Fibroblast of skin of right biceps (primary cell): ENCODE measurements around the gene PRICKLE1.

Experiments
- DNase-seq: peaks from one replicate; pipeline ENCODE4 v3.0.0-alpha.2; 2013

PRICKLE1 gene

GRCh38 chr12:42589465-42590329, at the start of gene PRICKLE1:
TSS of gene PRICKLE1 (minus strand) at chr12:42589746. CDS start at chr12:42472516, 117,230 bp downstream.
- DNase-seq = peak; percentile 51

- no peak for DNase-seq
Measured at GRCh38 chr12:42638697-42639096, 49.2 kb upstream of the PRICKLE1 start.

GRCh38 chr12:42638011-42638410, 48.5 kb upstream of the PRICKLE1 start:
- no peak for DNase-seq

- DNase-seq = no peak
Measured at GRCh38 chr12:42636993-42637392, 47.4 kb upstream of the PRICKLE1 start.

DNA sequence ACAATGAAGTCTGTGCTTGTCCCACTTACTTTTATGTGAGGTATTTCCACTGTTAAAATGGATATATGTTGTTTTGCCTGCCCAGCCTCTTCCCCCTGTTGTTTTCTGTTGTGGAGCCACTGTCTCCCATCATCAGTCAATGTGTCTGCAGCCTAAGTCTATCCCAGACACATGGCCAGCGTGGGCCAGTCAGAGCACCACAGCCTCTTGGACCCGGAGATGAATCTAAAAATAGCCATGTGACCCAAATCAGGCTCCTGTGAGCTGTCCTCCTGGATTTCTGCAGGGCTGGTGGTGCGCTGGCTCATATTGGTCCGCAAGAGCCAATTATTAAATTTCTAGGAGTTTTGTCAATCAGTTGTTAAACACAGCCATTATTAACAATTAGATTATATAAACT, 44.0 kb upstream of the PRICKLE1 start:
- no peak for DNase-seq

DNA sequence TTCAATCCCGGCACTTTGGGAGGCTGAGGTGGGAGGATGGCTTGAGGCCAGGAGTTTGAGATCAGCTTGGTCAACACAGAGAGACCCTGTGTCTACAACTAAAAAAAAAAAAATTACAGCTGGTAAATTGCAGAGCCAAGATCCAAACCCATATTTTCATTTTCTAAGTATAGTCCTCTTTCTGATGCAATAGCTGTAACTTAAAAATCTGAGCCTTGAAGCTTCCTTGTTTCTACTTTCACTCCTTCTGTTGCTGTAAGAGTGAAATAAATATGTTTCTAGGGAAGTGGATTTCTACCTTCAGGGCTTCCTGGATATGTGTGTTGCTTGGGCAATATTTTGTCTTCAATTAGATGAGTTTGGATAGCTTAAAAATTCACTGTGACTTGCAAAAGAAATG, 42.0 kb upstream of the PRICKLE1 start:
- no peak for DNase-seq

GRCh38 chr12:42630314-42630713, 40.8 kb upstream of the PRICKLE1 start:
- no peak for DNase-seq

GRCh38 chr12:42627151-42627550, 37.6 kb upstream of the PRICKLE1 start:
- DNase-seq = no peak

DNA sequence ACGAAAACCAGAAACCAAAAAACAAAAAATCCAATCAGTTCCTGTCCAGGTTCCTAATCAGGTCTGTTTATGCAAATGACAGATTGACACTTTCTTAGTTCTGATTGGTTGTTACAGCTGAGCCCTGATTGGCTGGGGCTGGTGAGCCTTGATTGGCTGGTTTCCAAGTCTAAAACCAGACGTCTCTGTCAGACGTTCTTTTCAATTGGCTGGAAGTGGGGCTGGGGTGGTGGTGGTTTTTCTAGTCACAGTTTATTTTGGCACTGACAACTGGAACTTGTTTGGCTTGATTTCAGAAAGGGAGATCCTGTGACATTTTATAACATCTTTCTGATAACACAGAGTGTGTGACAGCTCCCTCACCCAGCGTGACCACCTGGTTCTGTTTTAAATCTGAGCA, 36.1 kb upstream of the PRICKLE1 start:
- DNase-seq = no peak

DNA sequence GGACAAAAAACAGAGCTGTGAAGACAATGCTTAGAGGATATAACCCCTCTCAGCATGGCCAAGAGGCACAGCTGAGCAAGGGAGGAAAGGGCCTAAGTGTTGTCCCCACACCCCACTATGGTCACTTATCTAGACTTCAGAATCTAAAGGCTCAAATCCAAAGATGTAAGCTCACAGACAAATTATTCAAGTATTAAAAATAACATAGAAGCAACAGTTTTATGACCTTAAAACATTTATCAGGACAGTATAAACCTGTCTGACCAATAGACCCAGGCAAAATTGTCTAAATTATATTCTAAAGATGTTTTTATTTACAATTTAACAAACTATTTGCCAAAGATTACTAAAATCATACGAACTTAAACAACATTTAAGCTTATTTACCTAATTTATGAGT, 28.1 kb upstream of the PRICKLE1 start:
- DNase-seq = no peak

DNA sequence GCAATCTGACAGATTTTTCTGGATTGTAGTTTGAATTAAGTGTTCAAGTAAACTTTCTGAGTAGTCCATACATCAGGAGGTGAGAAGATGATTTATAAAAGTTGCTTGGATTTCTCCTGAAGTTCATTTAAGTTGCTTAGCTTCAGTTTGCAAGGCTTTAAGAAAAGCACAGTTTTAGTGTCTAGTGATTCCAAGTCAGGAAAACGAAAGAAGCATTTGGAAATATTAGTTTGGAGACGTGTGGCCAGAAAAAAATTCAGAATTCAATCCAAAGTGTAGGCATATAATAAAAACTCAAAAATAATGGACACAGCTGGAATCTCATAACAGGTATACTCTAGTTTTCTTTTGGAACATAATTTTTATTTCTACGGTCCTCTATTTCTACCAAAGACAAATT, 25.5 kb upstream of the PRICKLE1 start:
- DNase-seq = no peak

DNA sequence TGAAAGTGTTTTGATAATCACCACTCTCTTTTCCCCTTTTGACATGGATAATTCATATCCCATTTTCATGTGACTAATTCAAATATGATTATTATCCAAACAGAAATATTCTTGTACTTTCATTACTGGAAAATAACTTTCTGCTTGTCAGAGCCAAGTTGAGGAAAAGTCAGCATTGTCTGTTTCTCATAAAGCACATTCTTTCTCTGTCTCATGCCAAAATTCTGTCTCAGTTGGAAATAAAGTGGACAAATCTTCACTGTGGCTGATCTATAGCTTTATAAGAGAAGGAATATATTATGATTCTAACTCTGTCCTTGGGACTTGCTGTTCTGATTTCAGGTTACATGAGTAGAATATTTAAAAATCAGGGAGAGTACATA, 22.7 kb upstream of the PRICKLE1 start:
- DNase-seq = peak; percentile 44

GRCh38 chr12:42611571-42612230, 22.2 kb upstream of the PRICKLE1 start:
- no peak for DNase-seq

DNA sequence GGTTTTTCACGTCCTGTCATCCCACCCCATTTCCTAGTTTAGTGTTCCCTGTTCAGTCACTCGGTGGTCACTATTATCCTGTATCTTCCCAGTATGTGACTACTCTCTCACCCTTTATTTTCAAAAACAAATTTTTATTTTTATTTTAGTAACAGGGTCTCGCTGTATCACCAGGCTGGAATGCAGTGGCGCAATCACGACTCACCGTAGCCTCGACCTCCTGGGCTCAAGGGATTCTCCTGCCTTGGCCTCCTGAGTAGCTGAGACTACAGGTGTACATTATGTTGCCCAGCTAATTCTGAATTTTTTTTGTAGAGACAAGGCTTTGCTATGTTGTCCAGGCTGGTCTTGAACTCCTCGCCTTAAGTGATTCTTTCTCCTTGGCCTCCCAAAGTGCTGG, 20.1 kb upstream of the PRICKLE1 start:
- DNase-seq = peak; percentile 32

DNA sequence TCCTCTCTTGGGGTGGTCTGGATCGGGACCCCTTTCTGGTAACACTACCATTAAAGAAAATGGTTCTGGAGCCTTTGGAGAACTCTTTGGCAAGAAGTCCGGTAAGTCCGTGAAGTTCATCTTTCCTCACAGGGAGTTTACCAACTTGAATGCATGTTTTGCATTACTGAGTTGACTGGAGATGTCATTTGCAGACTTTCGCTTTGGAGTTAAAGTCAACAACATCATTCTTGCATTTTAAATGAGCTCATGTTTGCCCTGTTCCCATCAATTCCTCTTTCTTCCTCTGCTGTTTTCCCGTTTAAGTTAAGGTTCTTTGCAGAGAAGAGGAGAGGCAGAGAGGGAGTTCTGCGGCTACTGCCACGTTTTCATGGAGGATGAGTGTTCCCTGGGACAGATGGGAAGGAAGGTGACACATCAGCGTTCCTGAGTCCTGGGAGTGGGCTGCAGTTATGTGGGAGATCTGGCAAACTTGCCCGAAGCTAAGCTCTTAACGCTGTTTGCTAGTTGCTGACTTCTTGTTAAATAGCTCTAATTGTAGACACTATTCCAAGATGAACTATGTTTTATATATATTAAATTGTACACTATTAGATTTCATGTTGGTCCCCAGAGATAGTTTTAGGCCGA, 18.8 kb upstream of the PRICKLE1 start:
- no peak for DNase-seq

DNA sequence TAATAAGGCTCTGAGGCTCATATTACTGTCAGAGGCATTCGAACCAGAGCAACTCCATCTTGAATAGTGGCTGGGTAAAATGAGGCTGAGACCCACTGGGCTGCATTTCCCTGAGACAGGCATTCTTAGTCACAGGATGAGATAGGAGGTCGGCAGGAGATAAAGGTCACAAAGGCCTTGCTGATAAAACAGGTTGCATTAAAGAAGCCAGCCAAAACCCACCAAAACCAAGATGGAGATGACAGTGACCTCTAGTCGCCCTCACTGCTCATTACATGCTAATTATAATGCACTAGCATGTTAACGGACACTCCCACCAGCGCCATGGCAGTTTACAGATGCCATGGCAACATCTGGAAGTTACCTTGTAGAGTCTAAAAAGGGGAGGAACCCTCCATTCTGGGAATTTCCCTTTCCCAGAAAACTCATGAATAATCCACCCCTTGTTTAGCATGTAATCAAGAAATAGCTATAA, 18.1 kb upstream of the PRICKLE1 start:
- DNase-seq = no peak

DNA sequence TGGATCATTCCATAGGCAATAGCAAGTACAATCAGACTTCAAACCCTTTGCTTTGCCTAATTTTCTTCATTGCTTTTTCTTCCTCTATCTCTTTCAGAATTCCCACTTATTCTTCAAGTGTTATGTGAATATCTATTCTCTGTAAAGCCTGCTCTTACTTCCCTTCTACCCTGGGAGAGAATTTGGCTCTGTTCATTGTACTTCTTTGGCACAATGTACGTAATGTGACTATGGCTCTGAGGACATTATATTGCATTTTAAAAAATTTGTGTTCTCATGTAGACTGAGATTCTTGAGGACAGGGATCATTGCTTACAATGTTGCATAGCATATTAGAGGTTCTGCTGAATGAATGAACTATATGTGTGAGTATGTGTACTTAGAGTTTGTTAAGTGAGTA, 16.9 kb upstream of the PRICKLE1 start:
- DNase-seq = no peak

DNA sequence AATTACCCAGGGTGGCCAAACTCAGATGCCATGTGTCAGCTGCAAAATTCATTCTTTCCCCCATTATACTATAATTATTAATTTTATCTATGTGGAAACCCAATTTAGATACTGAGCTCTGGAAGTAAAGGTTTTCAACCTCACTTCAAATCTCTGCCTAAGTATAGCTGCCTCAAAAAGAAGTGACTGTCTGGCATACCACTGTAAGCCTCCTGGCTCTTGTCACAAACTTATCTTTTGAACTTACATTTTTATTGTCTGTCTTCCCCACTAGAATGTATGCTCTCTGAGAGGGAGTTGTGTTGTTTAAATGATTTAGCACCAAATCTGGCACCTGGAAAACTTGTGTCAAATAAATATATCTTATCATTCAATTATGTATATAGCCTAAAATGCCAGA, 16.1 kb upstream of the PRICKLE1 start:
- no peak for DNase-seq

DNA sequence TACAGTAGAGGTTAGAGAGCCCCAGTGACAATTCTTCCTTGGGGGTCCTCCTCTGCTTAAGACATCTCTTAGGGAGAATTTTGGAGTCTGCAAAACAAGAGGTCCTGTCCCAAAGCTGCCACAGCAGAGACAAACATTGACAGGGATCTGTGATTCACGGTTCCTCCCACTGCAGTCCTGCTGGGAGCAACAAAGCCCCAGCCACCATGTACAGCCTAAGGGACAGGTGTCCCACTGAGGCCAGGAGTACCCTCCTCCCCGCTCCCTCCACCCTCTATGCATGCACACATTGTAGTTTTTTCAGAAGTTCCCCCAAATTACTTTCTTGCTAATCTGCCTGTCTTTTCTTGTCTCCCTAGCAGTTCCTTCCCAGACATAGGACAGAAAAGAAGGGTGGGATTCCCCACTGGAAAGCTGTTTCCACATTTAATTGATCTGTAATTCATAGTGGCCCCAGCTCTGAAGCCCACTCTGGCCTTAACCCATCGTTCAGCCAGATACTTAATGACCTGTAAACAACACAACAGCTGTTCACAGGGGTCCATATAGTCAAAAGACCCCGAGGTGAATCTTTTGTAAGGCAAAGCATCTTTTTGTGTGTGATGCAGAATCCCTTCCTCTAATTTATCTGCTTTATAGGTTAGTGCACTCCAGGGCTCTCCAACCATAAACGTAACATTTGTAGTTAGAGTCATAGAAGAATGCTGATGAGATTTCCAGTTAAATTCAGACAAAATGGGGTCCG, 13.9 kb upstream of the PRICKLE1 start:
- no peak for DNase-seq

DNA sequence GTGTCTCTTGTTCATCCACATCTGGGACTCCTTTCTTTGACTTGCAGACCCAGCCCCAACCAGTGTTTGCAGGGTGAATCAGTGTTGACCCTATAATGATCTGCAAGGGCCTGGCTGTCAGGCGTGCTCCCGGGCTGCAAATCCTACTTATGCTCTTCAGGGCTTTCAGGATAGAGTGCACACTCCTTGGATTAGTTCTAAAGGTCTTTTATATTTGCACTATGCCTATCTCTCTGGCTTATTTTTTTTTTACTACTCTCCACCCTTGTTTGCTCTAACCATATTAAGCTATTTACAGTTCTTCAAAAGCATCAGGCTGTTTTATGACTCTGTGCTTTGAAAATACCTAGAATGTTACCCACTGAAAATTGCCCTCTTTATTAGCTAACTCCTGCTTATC, 4.3 kb upstream of the PRICKLE1 start:
- DNase-seq = no peak

DNA sequence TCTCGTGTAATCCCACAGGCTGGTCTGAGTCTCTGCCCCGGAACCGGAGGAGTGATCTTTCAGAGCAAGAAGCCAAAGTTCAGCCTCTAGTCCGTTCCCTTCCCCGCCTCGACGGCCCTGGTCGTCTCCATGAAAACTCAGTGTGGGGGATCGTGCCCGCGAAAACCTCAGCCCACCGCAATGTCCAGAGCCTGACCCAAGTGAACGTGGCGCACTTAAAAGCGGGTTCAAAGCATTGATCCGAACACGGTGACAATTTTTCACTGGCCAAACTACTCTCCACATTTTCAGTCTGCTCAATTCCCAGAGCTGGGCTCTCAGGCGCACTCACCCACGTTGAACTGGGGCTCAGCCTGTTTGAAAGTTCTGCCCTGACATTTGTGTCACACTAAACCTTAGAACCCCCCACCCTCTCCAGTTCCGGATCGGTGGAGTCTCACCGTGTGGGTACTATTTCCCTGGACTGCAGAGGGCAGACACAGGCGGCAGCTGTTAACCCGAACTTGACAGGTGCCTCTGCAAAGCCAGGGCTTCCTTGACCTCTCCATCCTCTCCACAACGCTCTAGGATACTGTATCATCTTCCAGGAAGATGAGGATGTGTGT, 886 bp upstream of the PRICKLE1 start:
- DNase-seq = no peak
